GM13976 (cell line): ENCODE results near the gene ATG4D.
A peak's percentile ranks its signal among the peaks of the same experiment; 100 is the strongest.

Experiments used
- DNase-seq: peaks from one replicate; pipeline ENCODE4 v3.0.0; 2012; ENCODE audit warnings: low spot score
- in situ Hi-C: fragments of 300-500 bp; cut with MboI; formaldehyde crosslinking; loops from one replicate; pipeline ENCODE4 v1.12.0; 2022; ENCODE audit warnings: low sequenced_read_pairs, mixed read lengths, inconsistent platforms; ENCODE audit not compliant: unreplicated experiment
- TF ChIP-seq, protein P1 (sequence below): IDR thresholded peaks from 2 replicates; pipeline ENCODE4 v1.5.1; 2012; ENCODE audit warnings: borderline replicate concordance, mild to moderate bottlenecking; ENCODE audit not compliant: insufficient read depth; ENCODE audit errors: extremely low read depth, missing control alignments, control extremely low read depth

The ATG4D gene

GRCh38 chr19:10551698-10552301, 8.1 kb downstream of the ATG4D start:
- no peak for DNase-seq
- TF ChIP-seq, protein P1, sequence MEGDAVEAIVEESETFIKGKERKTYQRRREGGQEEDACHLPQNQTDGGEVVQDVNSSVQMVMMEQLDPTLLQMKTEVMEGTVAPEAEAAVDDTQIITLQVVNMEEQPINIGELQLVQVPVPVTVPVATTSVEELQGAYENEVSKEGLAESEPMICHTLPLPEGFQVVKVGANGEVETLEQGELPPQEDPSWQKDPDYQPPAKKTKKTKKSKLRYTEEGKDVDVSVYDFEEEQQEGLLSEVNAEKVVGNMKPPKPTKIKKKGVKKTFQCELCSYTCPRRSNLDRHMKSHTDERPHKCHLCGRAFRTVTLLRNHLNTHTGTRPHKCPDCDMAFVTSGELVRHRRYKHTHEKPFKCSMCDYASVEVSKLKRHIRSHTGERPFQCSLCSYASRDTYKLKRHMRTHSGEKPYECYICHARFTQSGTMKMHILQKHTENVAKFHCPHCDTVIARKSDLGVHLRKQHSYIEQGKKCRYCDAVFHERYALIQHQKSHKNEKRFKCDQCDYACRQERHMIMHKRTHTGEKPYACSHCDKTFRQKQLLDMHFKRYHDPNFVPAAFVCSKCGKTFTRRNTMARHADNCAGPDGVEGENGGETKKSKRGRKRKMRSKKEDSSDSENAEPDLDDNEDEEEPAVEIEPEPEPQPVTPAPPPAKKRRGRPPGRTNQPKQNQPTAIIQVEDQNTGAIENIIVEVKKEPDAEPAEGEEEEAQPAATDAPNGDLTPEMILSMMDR: no peak
- in situ Hi-C loops: no loop called here

DNA sequence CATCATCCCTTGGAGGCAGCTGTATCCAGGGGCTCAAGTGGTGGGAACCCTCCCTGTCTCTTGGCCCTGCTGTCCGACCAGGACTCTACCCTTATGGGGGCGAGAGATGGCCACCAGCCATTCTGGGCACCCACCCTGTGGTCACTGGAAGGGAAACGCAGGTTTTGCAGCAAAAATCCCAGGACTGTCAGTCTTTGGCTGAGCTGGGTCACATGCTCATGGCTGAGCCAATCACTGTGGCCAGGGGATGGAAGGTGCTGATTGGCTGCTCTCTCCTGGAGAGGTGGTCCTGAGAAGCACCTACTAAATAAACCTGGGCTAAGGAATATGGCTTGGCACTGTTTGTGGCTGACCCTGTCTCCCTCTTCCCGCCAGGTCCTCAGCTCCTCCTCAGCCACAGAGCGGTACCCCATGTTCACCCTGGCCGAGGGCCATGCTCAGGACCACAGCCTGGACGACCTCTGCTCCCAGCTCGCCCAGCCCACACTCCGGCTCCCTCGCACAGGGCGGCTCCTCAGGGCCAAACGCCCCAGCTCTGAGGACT, 8.9 kb downstream of the ATG4D start:
- in situ Hi-C loops: no loop called here
- no peak for DNase-seq
- TF ChIP-seq, protein P1: no peak

GRCh38 chr19:10553087-10553667, 9.5 kb downstream of the ATG4D start:
- in situ Hi-C loops: no loop called here
- no peak for DNase-seq
- TF ChIP-seq, protein P1: no peak

GRCh38 chr19:10553943-10554381, 10.3 kb downstream of the ATG4D start:
- peak; percentile 80 for DNase-seq
- in situ Hi-C loops: no loop called here
- TF ChIP-seq, protein P1: no peak

GRCh38 chr19:10554760-10555609, 11.3 kb downstream of the ATG4D start:
- in situ Hi-C loops: no loop called here
- TF ChIP-seq, protein P1: no peak
- no peak for DNase-seq

- TF ChIP-seq, protein P1: no peak
- no peak for DNase-seq
- in situ Hi-C loops: no loop called here
Observed at GRCh38 chr19:10555610-10555973, 11.9 kb downstream of the ATG4D start.
